HG02884 (cell line): ENCODE data around the gene ATXN3L.

Experiments
- ATAC-seq: cut with Tn5 transposase; IDR thresholded peaks from one replicate; pipeline ENCODE4 v1.9.1; 2021; ENCODE audit warnings: mild to moderate bottlenecking, moderate library complexity; ENCODE audit not compliant: unreplicated experiment

The ATXN3L gene

DNA sequence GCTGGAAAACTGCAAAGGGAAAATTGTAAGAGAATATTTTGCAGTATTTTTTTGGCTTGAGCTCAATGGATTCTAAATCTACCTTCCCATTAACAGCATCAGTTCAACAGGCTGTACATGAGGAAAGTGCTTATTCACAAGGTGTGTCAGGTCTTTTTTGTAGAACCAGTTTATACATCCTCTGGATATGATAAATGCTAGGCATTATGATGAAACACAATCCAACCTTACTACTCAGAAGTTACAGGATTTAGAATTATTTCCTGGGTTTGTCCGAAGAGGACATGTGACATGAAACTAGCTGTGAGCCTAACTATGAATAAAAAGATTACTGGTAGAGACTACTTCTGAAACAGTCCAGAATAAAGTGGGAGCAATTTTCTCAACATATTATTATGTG lies 49.5 kb downstream of the ATXN3L start:
- no peak for ATAC-seq

DNA sequence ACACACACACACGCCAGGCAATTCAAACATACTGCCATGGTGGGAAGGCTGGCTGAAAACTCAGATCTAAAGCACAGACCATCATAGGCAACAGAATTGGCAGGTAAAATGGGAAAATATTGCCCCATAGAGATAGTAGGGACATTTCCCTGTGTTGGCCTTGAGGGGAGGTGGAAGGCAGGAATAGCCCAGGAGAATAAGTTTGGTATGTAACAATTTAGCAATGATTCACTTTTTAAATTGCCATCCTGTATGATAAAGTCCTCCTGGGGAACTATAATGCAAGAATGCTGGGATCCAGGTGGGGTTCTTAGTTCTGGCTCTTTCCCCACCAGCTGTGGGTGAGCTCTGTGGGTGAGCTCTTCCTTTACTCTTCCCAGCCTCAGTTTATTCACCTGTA lies 51.0 kb downstream of the ATXN3L start:
- ATAC-seq, result no peak
